OCI-LY1 (cell line): ENCODE data around the gene FAM117A.

Experiments
- H2AFZ ChIP-seq: fragments of 200-600 bp; sonication (generic), shearing (Covaris generic); 2 replicates; pipeline ENCODE4 v1.6.0; 2014; ENCODE audit warnings: antibody characterized with exemption, mild to moderate bottlenecking, low read length
- H3F3A ChIP-seq: fragments of 200-600 bp; sonication (generic), shearing (Covaris generic); 2 replicates; pipeline ENCODE4 v1.6.0; 2014; ENCODE audit warnings: mild to moderate bottlenecking, antibody characterized with exemption, low read length, moderate library complexity; ENCODE audit not compliant: insufficient read depth
- H3K27ac ChIP-seq: fragments of 200-600 bp; sonication (generic); 2 replicates; pipeline ENCODE4 v1.5.1; 2014; ENCODE audit warnings: low read length, mixed run types, mild to moderate bottlenecking, low read depth; ENCODE audit not compliant: poor library complexity, severe bottlenecking
- H3K27me3 ChIP-seq: fragments of 200-600 bp; sonication (generic); 2 replicates; pipeline ENCODE4 v1.6.0; 2014; ENCODE audit warnings: antibody characterized with exemption, mild to moderate bottlenecking, low read length, moderate library complexity; ENCODE audit not compliant: insufficient read depth
- H3K36me3 ChIP-seq: fragments of 200-600 bp; sonication (generic); 2 replicates; pipeline ENCODE4 v1.6.1; 2014; ENCODE audit warnings: mild to moderate bottlenecking, antibody characterized with exemption, low read length, moderate library complexity, mixed read lengths; ENCODE audit not compliant: insufficient read depth
- H3K4me1 ChIP-seq: fragments of 200-600 bp; sonication (generic); 2 replicates; pipeline ENCODE4 v1.5.1; 2014; ENCODE audit warnings: mild to moderate bottlenecking, low read length, moderate library complexity; ENCODE audit not compliant: insufficient read depth, severe bottlenecking
- H3K4me2 ChIP-seq: fragments of 200-600 bp; sonication (generic), shearing (Covaris generic); 2 replicates; pipeline ENCODE4 v1.6.1; 2014; ENCODE audit warnings: low read length
- H3K4me3 ChIP-seq: fragments of 200-600 bp; sonication (generic); 2 replicates; pipeline ENCODE4 v1.5.1; 2014; ENCODE audit warnings: low read length, low read depth, mild to moderate bottlenecking, mixed read lengths; ENCODE audit not compliant: poor library complexity, severe bottlenecking
- H3K79me2 ChIP-seq: fragments of 200-600 bp; shearing (Covaris generic); 2 replicates; pipeline ENCODE4 v1.6.1; 2016; ENCODE audit warnings: mixed run types, low read length, mixed read lengths; ENCODE audit not compliant: insufficient read depth
- H3K9ac ChIP-seq: fragments of 200-600 bp; sonication (generic), shearing (Covaris generic); 2 replicates; pipeline ENCODE4 v1.6.1; 2014; ENCODE audit warnings: mild to moderate bottlenecking, low read length, mixed read lengths
- H3K9me2 ChIP-seq: fragments of 200-600 bp; sonication (generic), shearing (Covaris generic); 2 replicates; pipeline ENCODE4 v1.6.1; 2014; ENCODE audit warnings: low read depth, mild to moderate bottlenecking, low read length, mixed read lengths
- H3K9me3 ChIP-seq: fragments of 200-600 bp; shearing (Covaris generic); 2 replicates; pipeline ENCODE4 v1.6.1; 2014; ENCODE audit warnings: low read length, mixed read lengths
- H4K20me1 ChIP-seq: fragments of 200-600 bp; sonication (generic), shearing (Covaris generic); 2 replicates; pipeline ENCODE4 v1.6.0; 2016; ENCODE audit warnings: mild to moderate bottlenecking, low read length; ENCODE audit not compliant: insufficient read depth
- EZH2 ChIP-seq: fragments of 200-600 bp; sonication (generic), shearing (Covaris generic); IDR thresholded peaks from 2 replicates; pipeline ENCODE4 v1.8.0; 2017; ENCODE audit warnings: borderline replicate concordance, mixed run types, mild to moderate bottlenecking, antibody characterized with exemption, low read length, moderate library complexity, mixed read lengths
- TF ChIP-seq, protein P1 (sequence below): fragments of 200-600 bp; sonication (generic), shearing (Covaris generic); IDR thresholded peaks from 2 replicates; pipeline ENCODE4 v1.5.1; 2017; ENCODE audit warnings: mild to moderate bottlenecking, antibody characterized with exemption, low read length, moderate library complexity, mixed read lengths

The FAM117A gene

DNA sequence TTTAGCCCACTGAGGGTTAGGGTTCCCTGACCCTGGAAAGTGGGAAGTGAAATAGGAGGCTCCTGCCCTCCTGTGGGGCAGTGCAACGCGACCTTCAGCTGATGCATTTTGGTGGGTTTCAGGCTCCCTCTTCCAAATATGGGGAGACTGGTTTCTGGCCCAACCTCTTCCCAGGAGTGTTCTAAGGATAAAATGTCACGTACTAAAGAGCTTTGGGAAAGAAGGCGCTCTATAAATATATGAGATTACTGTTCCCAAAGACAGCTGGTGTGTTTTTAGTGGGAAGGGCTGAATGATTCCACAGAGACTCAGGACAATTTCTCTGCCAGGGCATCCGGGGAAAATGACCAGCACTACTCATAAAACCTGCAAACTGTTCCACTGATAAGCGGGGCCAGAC is 65.9 kb downstream of the FAM117A start:
- H2AFZ ChIP-seq = no peak overlapping the region
- no peaks in the 10 kb centered on the region for H3K4me1 ChIP-seq
- H3K79me2 ChIP-seq = no peaks in the 10 kb centered on the region
- H3K27me3 ChIP-seq = no peaks in the 10 kb centered on the region
- no peak overlapping the region for H3K4me3 ChIP-seq
- H3K9ac ChIP-seq = no peak overlapping the region
- no peak overlapping the region for H3K27ac ChIP-seq
- peaks cover 33% of the 10 kb centered on the region for H3K36me3 ChIP-seq
- no peak overlapping the region for H3K4me2 ChIP-seq
- TF ChIP-seq, protein P1, sequence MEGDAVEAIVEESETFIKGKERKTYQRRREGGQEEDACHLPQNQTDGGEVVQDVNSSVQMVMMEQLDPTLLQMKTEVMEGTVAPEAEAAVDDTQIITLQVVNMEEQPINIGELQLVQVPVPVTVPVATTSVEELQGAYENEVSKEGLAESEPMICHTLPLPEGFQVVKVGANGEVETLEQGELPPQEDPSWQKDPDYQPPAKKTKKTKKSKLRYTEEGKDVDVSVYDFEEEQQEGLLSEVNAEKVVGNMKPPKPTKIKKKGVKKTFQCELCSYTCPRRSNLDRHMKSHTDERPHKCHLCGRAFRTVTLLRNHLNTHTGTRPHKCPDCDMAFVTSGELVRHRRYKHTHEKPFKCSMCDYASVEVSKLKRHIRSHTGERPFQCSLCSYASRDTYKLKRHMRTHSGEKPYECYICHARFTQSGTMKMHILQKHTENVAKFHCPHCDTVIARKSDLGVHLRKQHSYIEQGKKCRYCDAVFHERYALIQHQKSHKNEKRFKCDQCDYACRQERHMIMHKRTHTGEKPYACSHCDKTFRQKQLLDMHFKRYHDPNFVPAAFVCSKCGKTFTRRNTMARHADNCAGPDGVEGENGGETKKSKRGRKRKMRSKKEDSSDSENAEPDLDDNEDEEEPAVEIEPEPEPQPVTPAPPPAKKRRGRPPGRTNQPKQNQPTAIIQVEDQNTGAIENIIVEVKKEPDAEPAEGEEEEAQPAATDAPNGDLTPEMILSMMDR = no peak
- TF ChIP-seq EZH2 = no peak
- no peaks in the 10 kb centered on the region for H4K20me1 ChIP-seq
- H3K9me3 ChIP-seq = no peaks in the 10 kb centered on the region
- no peaks in the 10 kb centered on the region for H3K9me2 ChIP-seq
- no peaks in the 10 kb centered on the region for H3F3A ChIP-seq

DNA sequence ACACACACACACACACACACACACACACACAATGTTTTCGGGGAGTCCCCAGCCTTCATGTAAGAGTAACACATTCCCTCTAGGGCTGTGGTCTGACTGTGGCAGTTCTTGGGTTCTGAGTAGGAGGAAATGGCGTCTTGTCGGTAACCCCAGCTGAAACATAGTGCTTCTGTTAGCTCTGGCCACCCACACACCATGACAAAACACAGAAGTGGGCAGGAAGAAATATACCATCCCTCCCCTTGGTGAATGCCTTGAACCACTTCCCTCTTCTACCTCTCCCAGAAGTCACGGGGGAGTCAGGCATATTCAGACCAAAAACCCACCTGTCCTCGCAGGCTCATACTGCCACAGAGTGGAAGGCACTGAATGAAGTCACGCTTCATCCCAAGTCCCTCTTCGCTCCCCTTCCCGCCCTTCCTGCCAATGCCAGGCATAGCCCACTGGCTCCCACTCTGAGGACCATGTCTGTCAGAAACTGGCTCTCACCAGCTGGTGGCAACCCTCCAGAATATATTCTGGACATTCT is 67.6 kb downstream of the FAM117A start:
- H3F3A ChIP-seq = no peaks in the 10 kb centered on the region
- no peak overlapping the region for H2AFZ ChIP-seq
- H3K27ac ChIP-seq = no peak overlapping the region
- H3K27me3 ChIP-seq = no peaks in the 10 kb centered on the region
- peaks cover 18% of the 10 kb centered on the region; the same call in 1 of the 2 replicates for H3K36me3 ChIP-seq
- no peaks in the 10 kb centered on the region for H3K9me3 ChIP-seq
- no peaks in the 10 kb centered on the region for H3K4me1 ChIP-seq
- no peak overlapping the region for H3K4me2 ChIP-seq
- no peak overlapping the region for H3K4me3 ChIP-seq
- no peak for TF ChIP-seq EZH2
- TF ChIP-seq, protein P1 = no peak
- no peak overlapping the region for H3K9ac ChIP-seq
- no peaks in the 10 kb centered on the region for H3K79me2 ChIP-seq
- H3K9me2 ChIP-seq = no peaks in the 10 kb centered on the region
- H4K20me1 ChIP-seq = no peaks in the 10 kb centered on the region

DNA sequence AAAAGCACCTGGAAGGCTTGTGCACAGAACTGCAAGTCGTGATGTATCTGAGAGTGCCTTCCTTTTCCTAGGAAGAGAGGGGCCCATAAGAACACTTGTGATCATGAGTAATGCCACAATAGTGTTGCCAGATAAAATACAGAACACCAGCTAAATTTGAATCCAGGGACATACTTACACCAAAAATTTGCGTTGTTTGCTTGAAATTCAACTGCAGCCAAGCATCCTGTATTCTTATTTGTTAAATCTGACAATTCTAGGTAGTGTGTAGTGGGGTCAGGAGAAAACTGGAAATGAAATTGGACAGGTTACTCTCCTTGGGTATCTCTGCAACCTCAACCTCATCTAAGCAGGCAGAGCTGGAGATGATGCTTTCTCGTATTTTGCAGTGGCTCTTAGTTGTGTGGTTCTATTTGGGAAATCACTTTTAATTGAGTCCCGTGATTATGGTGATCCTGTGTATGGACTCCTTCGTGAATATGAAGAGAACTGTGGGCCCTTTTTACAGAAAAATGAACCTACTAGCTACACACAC is 68.2 kb downstream of the FAM117A start:
- TF ChIP-seq, protein P1 = no peak
- no peak for TF ChIP-seq EZH2
- Histone ChIP-seq H2AFZ (no peak overlapping the region), H3K4me1 (no peaks in the 10 kb centered on the region), H3K27me3 (no peaks in the 10 kb centered on the region), H3K27ac (no peak overlapping the region), H3K9me3 (no peaks in the 10 kb centered on the region), H3K9me2 (no peaks in the 10 kb centered on the region), H3K4me3 (no peak overlapping the region), H3K36me3 (peaks cover 12% of the 10 kb centered on the region; the same call in 1 of the 2 replicates), H3F3A (no peaks in the 10 kb centered on the region), H3K9ac (no peak overlapping the region), H3K4me2 (no peak overlapping the region), H3K79me2 (no peaks in the 10 kb centered on the region), H4K20me1 (no peaks in the 10 kb centered on the region)
